H1 (cell line): ENCODE results near the gene DLEC1. TPM values are rescaled to one million over a fixed set of nuclear protein-coding genes. Genes with fewer than 3 reads are reported as not detected.

ENCODE experiments used
- CTCF ChIA-PET: fragments of 300-600 bp; sonication (Branson Sonifier 250); formaldehyde crosslinking; loops from one replicate; lab custom pipeline; 2021; ENCODE audit not compliant: partially characterized antibody; lab: Charles Lee
- POLR2A ChIA-PET: fragments of 300-600 bp; sonication (Branson Sonifier 250); formaldehyde crosslinking; loops from one replicate; lab custom pipeline; 2021; ENCODE audit warnings: inconsistent platforms; ENCODE audit not compliant: partially characterized antibody; lab: Charles Lee
- DNase-seq, 2 experiments: peaks; one replicate each; pipeline versions ENCODE4 v3.0.0 to v3.0.0-alpha.2; 2010 to 2022; ENCODE audit warnings: low spot score in 2 of 2, low read depth in 1 of 2, mixed read lengths in 1 of 2
- FAIRE-seq: peaks from 2 replicates; lab custom pipeline; 2011; peaks lifted over from hg19 to GRCh38; lab: Jason Lieb, UNC
- H2AFZ ChIP-seq: 2 replicates; pipeline ENCODE4 v1.8.1; 2012; ENCODE audit warnings: low read length, inconsistent platforms
- H2AK5ac ChIP-seq: 2 replicates; pipeline ENCODE4 v1.6.1; 2013; ENCODE audit warnings: low read depth, low read length
- H2BK120ac ChIP-seq: replicated peaks from 2 replicates; pipeline ENCODE3; 2013; ENCODE audit warnings: low read depth, low read length, inconsistent platforms
- H2BK12ac ChIP-seq: 2 replicates; pipeline ENCODE4 v1.6.1; 2013; ENCODE audit warnings: low read depth, low read length
- H2BK15ac ChIP-seq: 2 replicates; pipeline ENCODE4 v1.6.1; 2013; ENCODE audit warnings: low read length
- H2BK20ac ChIP-seq: 2 replicates; pipeline ENCODE4 v1.6.1; 2013; ENCODE audit warnings: low read length
- H2BK5ac ChIP-seq: 2 replicates; pipeline ENCODE4 v1.6.1; 2013; ENCODE audit warnings: low read depth, low read length
- H3K14ac ChIP-seq: 2 replicates; pipeline ENCODE4 v1.6.1; 2013; ENCODE audit warnings: inconsistent platforms; ENCODE audit not compliant: insufficient read length
- H3K18ac ChIP-seq: 2 replicates; pipeline ENCODE4 v1.6.1; 2013; ENCODE audit warnings: low read length; ENCODE audit errors: extremely low read depth
- H3K23ac ChIP-seq: 2 replicates; pipeline ENCODE4 v1.6.1; 2013; ENCODE audit warnings: inconsistent platforms; ENCODE audit not compliant: insufficient read length
- H3K23me2 ChIP-seq: 2 replicates; pipeline ENCODE4 v1.6.1; 2013; ENCODE audit warnings: low read depth, low read length
- H3K27ac ChIP-seq: 2 replicates; pipeline ENCODE4 v1.6.1; 2011; ENCODE audit warnings: low read depth, low read length, inconsistent platforms
- H3K27me3 ChIP-seq, 4 experiments: replicated peaks in 1 of 4; 1 replicate in 1 of 4; 2 replicates in 3 of 4; pipeline versions ENCODE4 v1.6.1 to v1.8.1; 2011 to 2013; ENCODE audit warnings: low read length in 3 of 4, mild to moderate bottlenecking in 3 of 4, inconsistent platforms in 2 of 4, mixed read lengths in 2 of 4, moderate library complexity in 1 of 4; ENCODE audit not compliant: control insufficient read depth in 3 of 4, insufficient read depth in 3 of 4; ENCODE audit errors: extremely low read depth in 1 of 4
- H3K36me3 ChIP-seq, 4 experiments: 2 replicates each; pipeline versions ENCODE4 v1.6.1 to v1.8.1; 2011 to 2013; ENCODE audit warnings: mild to moderate bottlenecking in 4 of 4, low read length in 3 of 4, moderate library complexity in 2 of 4, control low read depth in 1 of 4, inconsistent platforms in 1 of 4; ENCODE audit not compliant: insufficient read depth in 4 of 4, control insufficient read depth in 2 of 4
- H3K4ac ChIP-seq: replicated peaks from 2 replicates; pipeline ENCODE3; 2013; ENCODE audit warnings: low read length, low read depth, mixed read lengths, inconsistent platforms; ENCODE audit not compliant: insufficient read length
- H3K4me1 ChIP-seq, 4 experiments: replicated peaks in 1 of 4; 1 replicate in 1 of 4; 2 replicates in 3 of 4; pipeline versions ENCODE4 v1.6.1 to v1.8.1; 2011 to 2013; ENCODE audit warnings: low read length in 3 of 4, inconsistent platforms in 2 of 4, mixed read lengths in 1 of 4; ENCODE audit not compliant: insufficient read depth in 4 of 4, control insufficient read depth in 3 of 4
- H3K4me2 ChIP-seq, 2 experiments: 2 replicates each; pipeline versions ENCODE4 v1.6.1 to v1.8.1; 2011 to 2013; ENCODE audit warnings: low read depth in 2 of 2, low read length in 2 of 2, control low read depth in 1 of 2, inconsistent platforms in 1 of 2, mild to moderate bottlenecking in 1 of 2; ENCODE audit not compliant: insufficient read depth in 1 of 2
- H3K4me3 ChIP-seq, 4 experiments: fragments of 200-600, 300-600 bp in 1 of 4; sonication (generic), shearing (Covaris generic), sonication (Bioruptor Twin) in 1 of 4; 2 replicates each; pipeline versions ENCODE4 v1.5.1 to v1.8.1; 2011 to 2016; ENCODE audit warnings: low read length in 4 of 4, low read depth in 3 of 4, control low read depth in 2 of 4, inconsistent platforms in 2 of 4, mild to moderate bottlenecking in 2 of 4, mixed read lengths in 1 of 4, moderate library complexity in 1 of 4; ENCODE audit not compliant: insufficient read depth in 2 of 4; ENCODE audit errors: extremely low read depth in 1 of 4
- H3K56ac ChIP-seq: replicated peaks from 2 replicates; pipeline ENCODE3; 2013; ENCODE audit warnings: low read depth, mild to moderate bottlenecking, mixed read lengths, low read length, inconsistent platforms; ENCODE audit not compliant: insufficient read length
- H3K79me1 ChIP-seq: 2 replicates; pipeline ENCODE4 v1.6.1; 2013; ENCODE audit warnings: low read depth, low read length, control low read depth
- H3K79me2 ChIP-seq, 2 experiments: 2 replicates each; pipeline versions ENCODE4 v1.6.1 to v1.8.1; 2012 to 2013; ENCODE audit warnings: low read length in 2 of 2, mild to moderate bottlenecking in 2 of 2, inconsistent platforms in 1 of 2; ENCODE audit not compliant: insufficient read depth in 2 of 2, control insufficient read depth in 1 of 2
- H3K9ac ChIP-seq, 4 experiments: replicated peaks in 1 of 4; 1 replicate in 1 of 4; 2 replicates in 3 of 4; pipeline versions ENCODE4 v1.6.1 to v1.8.1; 2011 to 2013; ENCODE audit warnings: low read depth in 3 of 4, low read length in 3 of 4, control low read depth in 2 of 4, mild to moderate bottlenecking in 2 of 4, moderate library complexity in 2 of 4, inconsistent platforms in 1 of 4; ENCODE audit errors: extremely low read depth in 1 of 4
- H3K9me3 ChIP-seq, 2 experiments: 2 replicates each; pipeline versions ENCODE4 v1.6.1 to v1.8.1; 2012 to 2013; ENCODE audit warnings: mild to moderate bottlenecking in 2 of 2, moderate library complexity in 2 of 2, control low read depth in 1 of 2, inconsistent platforms in 1 of 2, low read depth in 1 of 2, low read length in 1 of 2, mixed read lengths in 1 of 2; ENCODE audit not compliant: insufficient read depth in 2 of 2
- H4K20me1 ChIP-seq, 2 experiments: replicated peaks in 1 of 2; 2 replicates each; pipeline versions ENCODE3 to v1.8.1; 2011 to 2013; ENCODE audit warnings: inconsistent platforms in 2 of 2, low read length in 2 of 2, mild to moderate bottlenecking in 1 of 2; ENCODE audit not compliant: insufficient read depth in 2 of 2, control insufficient read depth in 1 of 2
- H4K5ac ChIP-seq: 2 replicates; pipeline ENCODE4 v1.6.1; 2013; ENCODE audit warnings: low read length, low read depth, mixed read lengths, inconsistent platforms; ENCODE audit not compliant: insufficient read length
- H4K8ac ChIP-seq: 2 replicates; pipeline ENCODE4 v1.8.0; 2013; ENCODE audit warnings: mild to moderate bottlenecking, moderate library complexity, low read length, inconsistent platforms; ENCODE audit not compliant: insufficient read depth; ENCODE audit errors: extremely low read depth
- H4K91ac ChIP-seq: replicated peaks from 2 replicates; pipeline ENCODE3; 2013; ENCODE audit warnings: low read length, mixed read lengths, inconsistent platforms; ENCODE audit not compliant: insufficient read length
- CHD2 ChIP-seq: IDR thresholded peaks from 2 replicates; pipeline ENCODE4 v1.6.1; 2012; ENCODE audit warnings: low read length, improper control_type of control experiment
- NANOG ChIP-seq: IDR thresholded peaks from 2 replicates; pipeline ENCODE4 v1.6.1; 2011; ENCODE audit warnings: low read length, low read depth, mild to moderate bottlenecking, inconsistent platforms; ENCODE audit not compliant: insufficient read depth, poor library complexity, severe bottlenecking
- RXRA ChIP-seq: IDR thresholded peaks from 2 replicates; pipeline ENCODE4 v1.6.1; 2011; ENCODE audit warnings: low read depth, mild to moderate bottlenecking, low read length, moderate library complexity; ENCODE audit not compliant: insufficient read depth
- WGBS, 2 experiments: shearing (Covaris generic) in 1 of 2; methylation state at CpG; one replicate each; pipeline versions ENCODE4 v1.1.6 to v1.1.7; 2013 to 2015; ENCODE audit warnings: low lambda C conversion rate in 2 of 2, mixed read lengths in 2 of 2, inconsistent platforms in 1 of 2, low coverage in 1 of 2, missing lambda C conversion rate in 1 of 2; ENCODE audit not compliant: insufficient replicate concordance in 2 of 2, insufficient coverage in 1 of 2, insufficient read length in 1 of 2; ENCODE audit errors: extremely low coverage in 1 of 2, missing lambda C conversion rate in 1 of 2; 5-methylcytosine and 5-hydroxymethylcytosine counted together
- polyA plus RNA-seq, 7 experiments: library from polyadenylated mRNA; depleted of rRNA in 3 of 7; stranded (reverse) in 5 of 7; unstranded in 2 of 7; fragments of >200 nt in 5 of 7; fragments of 200-250 nt in 2 of 7; gene quantifications; 1 replicate in 5 of 7; 2 replicates in 1 of 7; 4 replicates in 1 of 7; pipeline versions ENCODE4 v1.2.1 to v1.2.3, GENCODE V29; 2011 to 2013; ENCODE audit warnings: missing spikeins in 2 of 7, mixed read lengths in 2 of 7
- total RNA-seq: library from RNA; stranded (reverse); fragmentation: NEBNext Ultra II Directional; extraction: Animal tissue kit (Norgen Biotek cat#: 25700); gene quantifications from 2 replicates; pipeline ENCODE4 v1.2.1, GENCODE V29; 2021

DLEC1 gene
- total and polyA plus RNA-seq, 2 of the 8 experiments (the other 6 are each of a cell fraction or from before 2014, with no cell fraction given) = 0.26 to 0.76 TPM

GRCh38 chr3:38127611-38128302 lies 88.7 kb downstream of the DLEC1 start:
- Histone ChIP-seq H3K27me3 (no peaks in the 10 kb centered on the region), H4K91ac (no peak overlapping the region), H2BK20ac (no peak overlapping the region), H3K79me1 (no peaks in the 10 kb centered on the region), H4K20me1 (peaks cover 10 to 22% of the 10 kb centered on the region in 2 experiments), H4K5ac (no peak overlapping the region), H4K8ac (no peak overlapping the region), H3K79me2 (no peaks in the 10 kb centered on the region), H3K36me3 (peaks cover 31 to 58% (median 45%) of the 10 kb centered on the region in 4 experiments), H2BK120ac (no peak overlapping the region), H2BK15ac (no peak overlapping the region), H3K4me2 (no peak overlapping the region), H3K9ac (no peak overlapping the region), H2BK12ac (no peak overlapping the region), H3K9me3 (no peaks in the 10 kb centered on the region), H2AK5ac (no peak overlapping the region), H3K56ac (no peak overlapping the region), H3K23ac (no peak overlapping the region), H3K23me2 (no peaks in the 10 kb centered on the region), H3K14ac (no peak overlapping the region), H2AFZ (no peak overlapping the region), H3K18ac (no peak overlapping the region), H3K4me1 (0 out of 7 replicates have a peak, but pooled peaks cover 0 to 3% (median under 1%) of the 10 kb centered on the region in 4 experiments), H2BK5ac (no peak overlapping the region), H3K27ac (no peak overlapping the region), H3K4me3 (no peak overlapping the region), H3K4ac (no peak overlapping the region)
- CTCF ChIA-PET = interaction anchor here (0.5 to 9.6 kb wide), 5 partner anchors 9 to 170 kb away, joined by 3 to 105 read pairs (median 3); no protein-coding TSS in a partner anchor
- WGBS, 2 experiments = 93% methylated on average over 4 of the region's 4 CpGs; no CpG with 5 or more reads in 1 of the 2 experiments
- no peak for DNase-seq
- POLR2A ChIA-PET = interaction anchor here (1.2 to 3.2 kb wide), 2 partner anchors 10 to 29 kb away, joined by 3 to 14 read pairs; no protein-coding TSS in a partner anchor
- FAIRE-seq = no peak
- TF ChIP-seq RXRA (no peak), NANOG (no peak), CHD2 (no peak)
